ENCODE results near the gene TEAD1. TPM values are rescaled to one million over a fixed set of nuclear protein-coding genes. Genes with fewer than 3 reads are reported as not detected.

The TEAD1 gene
- total and polyA plus RNA-seq, 10 of the 15 experiments (the other 5 are each of a cell fraction or from before 2014, with no cell fraction given) = 0.01 to 0.59 (median 0.04) TPM; not detected in 6

GRCh38 chr11:12741671-12742216, 67.5 kb downstream of the TEAD1 start (continued):
- TF ChIP-seq, protein P1, sequence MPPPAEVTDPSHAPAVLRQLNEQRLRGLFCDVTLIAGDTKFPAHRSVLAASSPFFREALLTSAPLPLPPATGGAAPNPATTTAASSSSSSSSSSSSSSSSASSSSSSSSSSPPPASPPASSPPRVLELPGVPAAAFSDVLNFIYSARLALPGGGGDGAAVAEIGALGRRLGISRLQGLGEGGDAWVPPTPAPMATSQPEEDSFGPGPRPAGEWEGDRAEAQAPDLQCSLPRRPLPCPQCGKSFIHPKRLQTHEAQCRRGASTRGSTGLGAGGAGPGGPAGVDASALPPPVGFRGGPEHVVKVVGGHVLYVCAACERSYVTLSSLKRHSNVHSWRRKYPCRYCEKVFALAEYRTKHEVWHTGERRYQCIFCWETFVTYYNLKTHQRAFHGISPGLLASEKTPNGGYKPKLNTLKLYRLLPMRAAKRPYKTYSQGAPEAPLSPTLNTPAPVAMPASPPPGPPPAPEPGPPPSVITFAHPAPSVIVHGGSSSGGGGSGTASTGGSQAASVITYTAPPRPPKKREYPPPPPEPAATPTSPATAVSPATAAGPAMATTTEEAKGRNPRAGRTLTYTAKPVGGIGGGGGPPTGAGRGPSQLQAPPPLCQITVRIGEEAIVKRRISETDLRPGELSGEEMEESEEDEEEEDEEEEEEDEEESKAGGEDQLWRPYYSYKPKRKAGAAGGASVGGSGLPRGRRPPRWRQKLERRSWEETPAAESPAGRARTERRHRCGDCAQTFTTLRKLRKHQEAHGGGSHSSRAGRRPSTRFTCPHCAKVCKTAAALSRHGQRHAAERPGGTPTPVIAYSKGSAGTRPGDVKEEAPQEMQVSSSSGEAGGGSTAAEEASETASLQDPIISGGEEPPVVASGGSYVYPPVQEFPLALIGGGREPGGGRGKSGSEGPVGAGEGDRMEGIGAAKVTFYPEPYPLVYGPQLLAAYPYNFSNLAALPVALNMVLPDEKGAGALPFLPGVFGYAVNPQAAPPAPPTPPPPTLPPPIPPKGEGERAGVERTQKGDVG (CRISPR knock-in tag; IDR thresholded peaks at IDR 0.05) = no peak
- TF ChIP-seq, protein P2, sequence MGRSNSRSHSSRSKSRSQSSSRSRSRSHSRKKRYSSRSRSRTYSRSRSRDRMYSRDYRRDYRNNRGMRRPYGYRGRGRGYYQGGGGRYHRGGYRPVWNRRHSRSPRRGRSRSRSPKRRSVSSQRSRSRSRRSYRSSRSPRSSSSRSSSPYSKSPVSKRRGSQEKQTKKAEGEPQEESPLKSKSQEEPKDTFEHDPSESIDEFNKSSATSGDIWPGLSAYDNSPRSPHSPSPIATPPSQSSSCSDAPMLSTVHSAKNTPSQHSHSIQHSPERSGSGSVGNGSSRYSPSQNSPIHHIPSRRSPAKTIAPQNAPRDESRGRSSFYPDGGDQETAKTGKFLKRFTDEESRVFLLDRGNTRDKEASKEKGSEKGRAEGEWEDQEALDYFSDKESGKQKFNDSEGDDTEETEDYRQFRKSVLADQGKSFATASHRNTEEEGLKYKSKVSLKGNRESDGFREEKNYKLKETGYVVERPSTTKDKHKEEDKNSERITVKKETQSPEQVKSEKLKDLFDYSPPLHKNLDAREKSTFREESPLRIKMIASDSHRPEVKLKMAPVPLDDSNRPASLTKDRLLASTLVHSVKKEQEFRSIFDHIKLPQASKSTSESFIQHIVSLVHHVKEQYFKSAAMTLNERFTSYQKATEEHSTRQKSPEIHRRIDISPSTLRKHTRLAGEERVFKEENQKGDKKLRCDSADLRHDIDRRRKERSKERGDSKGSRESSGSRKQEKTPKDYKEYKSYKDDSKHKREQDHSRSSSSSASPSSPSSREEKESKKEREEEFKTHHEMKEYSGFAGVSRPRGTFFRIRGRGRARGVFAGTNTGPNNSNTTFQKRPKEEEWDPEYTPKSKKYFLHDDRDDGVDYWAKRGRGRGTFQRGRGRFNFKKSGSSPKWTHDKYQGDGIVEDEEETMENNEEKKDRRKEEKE (IDR thresholded peaks at IDR 0.05) = no peak
- TF ChIP-seq, protein P3, sequence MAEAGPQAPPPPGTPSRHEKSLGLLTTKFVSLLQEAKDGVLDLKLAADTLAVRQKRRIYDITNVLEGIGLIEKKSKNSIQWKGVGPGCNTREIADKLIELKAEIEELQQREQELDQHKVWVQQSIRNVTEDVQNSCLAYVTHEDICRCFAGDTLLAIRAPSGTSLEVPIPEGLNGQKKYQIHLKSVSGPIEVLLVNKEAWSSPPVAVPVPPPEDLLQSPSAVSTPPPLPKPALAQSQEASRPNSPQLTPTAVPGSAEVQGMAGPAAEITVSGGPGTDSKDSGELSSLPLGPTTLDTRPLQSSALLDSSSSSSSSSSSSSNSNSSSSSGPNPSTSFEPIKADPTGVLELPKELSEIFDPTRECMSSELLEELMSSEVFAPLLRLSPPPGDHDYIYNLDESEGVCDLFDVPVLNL (IDR thresholded peaks at IDR 0.05; ENCODE audit: low read depth, low read length) = no peak
- no peak for TF ChIP-seq IRF5 (IDR thresholded peaks at IDR 0.05; ENCODE audit: borderline replicate concordance)
- no peak for TF ChIP-seq ZBTB11 (CRISPR knock-in tag; IDR thresholded peaks at IDR 0.05)
- TF ChIP-seq TARDBP (IDR thresholded peaks at IDR 0.05; ENCODE audit: borderline replicate concordance) = no peak
